ENCODE data around the gene ZCCHC2.

ZCCHC2 gene

GRCh38 chr18:62531931-62532330, 9.1 kb downstream of the ZCCHC2 start:
- Histone ChIP-seq H2AK5ac (ENCODE audit: low read depth, low read length) (no peak overlapping the region), H3K79me1 (ENCODE audit: low read depth, low read length) (no peaks in the 10 kb centered on the region), H3K27me3 (ENCODE audit: control insufficient read depth in 3 of 3, insufficient read depth in 3 of 3, low read depth in 1 of 3, low read length in 3 of 3) (no peaks in the 10 kb centered on the region), H3K27ac (replicated peaks; ENCODE audit: low read length) (no peak overlapping the region), H4K8ac (ENCODE audit: low read depth, low read length) (no peak overlapping the region), H3K9ac (ENCODE audit: low read depth, low read length, poor library complexity) (no peak overlapping the region), H2BK120ac (ENCODE audit: low read depth, low read length) (no peak overlapping the region), H2BK15ac (ENCODE audit: low read length) (no peak overlapping the region), H3K4me3 (ENCODE audit: low read length in 2 of 2) (no peak overlapping the region), H3K4me1 (ENCODE audit: control insufficient read depth in 2 of 2, insufficient read depth in 1 of 2, low read depth in 1 of 2, low read length in 2 of 2) (peaks cover 2 to 3% of the 10 kb centered on the region in 2 donors), H3K9me3 (replicated peaks in 1 of 2; ENCODE audit: control insufficient read depth in 2 of 2, insufficient read depth in 1 of 2, low read depth in 1 of 2, low read length in 2 of 2) (no peaks in the 10 kb centered on the region), H4K91ac (ENCODE audit: low read depth, low read length, poor library complexity) (no peak overlapping the region), H3K4ac (ENCODE audit: low read length) (no peak overlapping the region), H2AFZ (ENCODE audit: low read length) (no peak overlapping the region), H3K4me2 (ENCODE audit: insufficient read depth, low read length, poor library complexity, severe bottlenecking) (no peak overlapping the region), H2BK12ac (ENCODE audit: low read length) (no peak overlapping the region), H3K23ac (ENCODE audit: low read depth, low read length, poor library complexity) (no peak overlapping the region), H2BK5ac (ENCODE audit: low read length) (no peak overlapping the region), H3K36me3 (replicated peaks in 1 of 2; ENCODE audit: control insufficient read depth in 2 of 2, insufficient read depth in 2 of 2, low read length in 2 of 2) (no peaks in the 10 kb centered on the region), H3K14ac (ENCODE audit: low read length) (no peak overlapping the region), H3K18ac (ENCODE audit: low read length) (no peak overlapping the region)
- no peak for DNase-seq (ENCODE audit: low spot score)
- WGBS, 2 donors (ENCODE audit: extremely low coverage in 2 of 2, insufficient read length in 2 of 2, insufficient replicate concordance in 1 of 2): no CpG with 5 or more reads among the region's 9 CpGs

GRCh38 chr18:62536005-62536404, 13.2 kb downstream of the ZCCHC2 start:
- DNase-seq (ENCODE audit: low spot score): no peak
- H3K36me3 ChIP-seq (replicated peaks in 1 of 2; ENCODE audit: control insufficient read depth in 2 of 2, insufficient read depth in 2 of 2, low read length in 2 of 2): peaks cover 0 to 4% of the 10 kb centered on the region in 2 donors
- WGBS, 2 donors (ENCODE audit: extremely low coverage in 2 of 2, insufficient read length in 2 of 2, insufficient replicate concordance in 1 of 2): no CpG with 5 or more reads among the region's 7 CpGs

GRCh38 chr18:62537042-62537894, 14.4 kb downstream of the ZCCHC2 start:
- Histone ChIP-seq H2BK5ac (ENCODE audit: low read length) (no peak overlapping the region), H3K36me3 (replicated peaks in 1 of 2; ENCODE audit: control insufficient read depth in 2 of 2, insufficient read depth in 2 of 2, low read length in 2 of 2) (peaks cover 0 to 5% of the 10 kb centered on the region in 2 donors), H2BK12ac (ENCODE audit: low read length) (no peak overlapping the region), H2BK120ac (ENCODE audit: low read depth, low read length) (no peak overlapping the region), H3K4me3 (ENCODE audit: low read length in 2 of 2) (no peak overlapping the region), H2AK5ac (ENCODE audit: low read depth, low read length) (no peak overlapping the region), H4K91ac (ENCODE audit: low read depth, low read length, poor library complexity) (no peak overlapping the region), H3K4me1 (ENCODE audit: control insufficient read depth in 2 of 2, insufficient read depth in 1 of 2, low read depth in 1 of 2, low read length in 2 of 2) (peaks cover 0 to 3% of the 10 kb centered on the region in 2 donors), H3K27ac (replicated peaks; ENCODE audit: low read length) (no peak overlapping the region), H3K23ac (ENCODE audit: low read depth, low read length, poor library complexity) (no peak overlapping the region), H3K4ac (ENCODE audit: low read length) (no peak overlapping the region), H3K27me3 (ENCODE audit: control insufficient read depth in 3 of 3, insufficient read depth in 3 of 3, low read depth in 1 of 3, low read length in 3 of 3) (no peaks in the 10 kb centered on the region), H3K4me2 (ENCODE audit: insufficient read depth, low read length, poor library complexity, severe bottlenecking) (no peak overlapping the region), H3K9ac (ENCODE audit: low read depth, low read length, poor library complexity) (no peak overlapping the region), H4K8ac (ENCODE audit: low read depth, low read length) (no peak overlapping the region), H2BK15ac (ENCODE audit: low read length) (no peak overlapping the region), H3K18ac (ENCODE audit: low read length) (no peak overlapping the region), H2AFZ (ENCODE audit: low read length) (no peak overlapping the region), H3K79me1 (ENCODE audit: low read depth, low read length) (no peaks in the 10 kb centered on the region), H3K14ac (ENCODE audit: low read length) (no peak overlapping the region), H3K9me3 (replicated peaks in 1 of 2; ENCODE audit: control insufficient read depth in 2 of 2, insufficient read depth in 1 of 2, low read depth in 1 of 2, low read length in 2 of 2) (no peaks in the 10 kb centered on the region)
- no peak for DNase-seq (ENCODE audit: low spot score)
- WGBS, 2 donors (ENCODE audit: extremely low coverage in 2 of 2, insufficient read length in 2 of 2, insufficient replicate concordance in 1 of 2): no CpG with 5 or more reads among the region's 8 CpGs

More at GRCh38 chr18:62536005-62536404, 13.2 kb downstream of the ZCCHC2 start:
- H3K4ac ChIP-seq (ENCODE audit: low read length): no peak overlapping the region
- peaks cover 2 to 3% of the 10 kb centered on the region in 2 donors for H3K4me1 ChIP-seq (ENCODE audit: control insufficient read depth in 2 of 2, insufficient read depth in 1 of 2, low read depth in 1 of 2, low read length in 2 of 2)
- H3K18ac ChIP-seq (ENCODE audit: low read length): no peak overlapping the region
- no peaks in the 10 kb centered on the region for H3K9me3 ChIP-seq (replicated peaks in 1 of 2; ENCODE audit: control insufficient read depth in 2 of 2, insufficient read depth in 1 of 2, low read depth in 1 of 2, low read length in 2 of 2)
- no peak overlapping the region for H2BK5ac ChIP-seq (ENCODE audit: low read length)
- H3K79me1 ChIP-seq (ENCODE audit: low read depth, low read length): no peaks in the 10 kb centered on the region
- H4K91ac ChIP-seq (ENCODE audit: low read depth, low read length, poor library complexity): no peak overlapping the region
- H3K23ac ChIP-seq (ENCODE audit: low read depth, low read length, poor library complexity): no peak overlapping the region
- no peak overlapping the region for H2AFZ ChIP-seq (ENCODE audit: low read length)
- no peak overlapping the region for H3K27ac ChIP-seq (replicated peaks; ENCODE audit: low read length)
- no peak overlapping the region for H3K4me2 ChIP-seq (ENCODE audit: insufficient read depth, low read length, poor library complexity, severe bottlenecking)
- no peak overlapping the region for H2BK120ac ChIP-seq (ENCODE audit: low read depth, low read length)
- no peak overlapping the region for H3K9ac ChIP-seq (ENCODE audit: low read depth, low read length, poor library complexity)
- no peak overlapping the region for H2BK12ac ChIP-seq (ENCODE audit: low read length)
- no peak overlapping the region for H4K8ac ChIP-seq (ENCODE audit: low read depth, low read length)
- H3K14ac ChIP-seq (ENCODE audit: low read length): no peak overlapping the region
- no peaks in the 10 kb centered on the region for H3K27me3 ChIP-seq (ENCODE audit: control insufficient read depth in 3 of 3, insufficient read depth in 3 of 3, low read depth in 1 of 3, low read length in 3 of 3)
- H2BK15ac ChIP-seq (ENCODE audit: low read length): no peak overlapping the region
- no peak overlapping the region for H3K4me3 ChIP-seq (ENCODE audit: low read length in 2 of 2)
- H2AK5ac ChIP-seq (ENCODE audit: low read depth, low read length): no peak overlapping the region

GRCh38 chr18:62537946-62538345, 15.1 kb downstream of the ZCCHC2 start:
- no peak overlapping the region for H3K27ac ChIP-seq (replicated peaks; ENCODE audit: low read length)
- H3K4me3 ChIP-seq (ENCODE audit: low read length in 2 of 2): no peak overlapping the region
- DNase-seq (ENCODE audit: low spot score): no peak
- H3K23ac ChIP-seq (ENCODE audit: low read depth, low read length, poor library complexity): no peak overlapping the region
- peaks cover 0 to 6% of the 10 kb centered on the region in 2 donors for H3K4me1 ChIP-seq (ENCODE audit: control insufficient read depth in 2 of 2, insufficient read depth in 1 of 2, low read depth in 1 of 2, low read length in 2 of 2)
- H3K36me3 ChIP-seq (replicated peaks in 1 of 2; ENCODE audit: control insufficient read depth in 2 of 2, insufficient read depth in 2 of 2, low read length in 2 of 2): peaks cover 0 to 11% of the 10 kb centered on the region in 2 donors
- H2BK15ac ChIP-seq (ENCODE audit: low read length): no peak overlapping the region
- no peak overlapping the region for H4K91ac ChIP-seq (ENCODE audit: low read depth, low read length, poor library complexity)
- H3K18ac ChIP-seq (ENCODE audit: low read length): no peak overlapping the region
- H3K4ac ChIP-seq (ENCODE audit: low read length): no peak overlapping the region
- H2BK120ac ChIP-seq (ENCODE audit: low read depth, low read length): no peak overlapping the region
- no peak overlapping the region for H2BK12ac ChIP-seq (ENCODE audit: low read length)
- no peak overlapping the region for H3K4me2 ChIP-seq (ENCODE audit: insufficient read depth, low read length, poor library complexity, severe bottlenecking)
- no peak overlapping the region for H2AFZ ChIP-seq (ENCODE audit: low read length)
- no peaks in the 10 kb centered on the region for H3K9me3 ChIP-seq (replicated peaks in 1 of 2; ENCODE audit: control insufficient read depth in 2 of 2, insufficient read depth in 1 of 2, low read depth in 1 of 2, low read length in 2 of 2)
- H3K14ac ChIP-seq (ENCODE audit: low read length): no peak overlapping the region
- H2BK5ac ChIP-seq (ENCODE audit: low read length): no peak overlapping the region
- H3K9ac ChIP-seq (ENCODE audit: low read depth, low read length, poor library complexity): no peak overlapping the region
- H3K27me3 ChIP-seq (ENCODE audit: control insufficient read depth in 3 of 3, insufficient read depth in 3 of 3, low read depth in 1 of 3, low read length in 3 of 3): no peaks in the 10 kb centered on the region
- H3K79me1 ChIP-seq (ENCODE audit: low read depth, low read length): no peaks in the 10 kb centered on the region
- H4K8ac ChIP-seq (ENCODE audit: low read depth, low read length): no peak overlapping the region
- no peak overlapping the region for H2AK5ac ChIP-seq (ENCODE audit: low read depth, low read length)
- WGBS, 2 donors (ENCODE audit: extremely low coverage in 2 of 2, insufficient read length in 2 of 2, insufficient replicate concordance in 1 of 2): no CpG with 5 or more reads among the region's 4 CpGs

Data from neuronal stem cell (in vitro differentiated cells).